PC-3 (cell line): ENCODE data around the gene STARD5. TPM values are rescaled to one million over a fixed set of nuclear protein-coding genes. Genes with fewer than 3 reads are reported as not detected.

ENCODE experiments used
- ATAC-seq: fragments of 200-7000 bp; cut with Tn5 transposase; 2 replicates; pipeline ENCODE4 v1.9.1; 2020; ENCODE audit warnings: mild to moderate bottlenecking, moderate library complexity
- BruUV-seq: library from RNA; stranded (reverse); fragments of 400-500 nt; replicated peaks from 2 replicates; lab custom pipeline; 2021; lab: Mats Ljungman, UMichigan
- CTCF ChIA-PET: fragments of 300-600 bp; sonication (Branson Sonifier 250); formaldehyde crosslinking; loops from one replicate; lab custom pipeline; 2022; ENCODE audit warnings: antibody characterized with exemption; lab: Charles Lee
- POLR2A ChIA-PET: fragments of 300-600 bp; sonication (Branson Sonifier 250); formaldehyde crosslinking; loops from one replicate; lab custom pipeline; 2022; ENCODE audit warnings: antibody characterized with exemption; ENCODE audit not compliant: unreplicated experiment; lab: Charles Lee
- DNase-seq: peaks from one replicate; pipeline ENCODE4 v3.0.0-alpha.2; 2015
- H2AFZ ChIP-seq: fragments of 300-600 bp; sonication (generic); 2 replicates; pipeline ENCODE4 v1.6.0; 2016; ENCODE audit warnings: antibody characterized with exemption, low read length
- H3F3A ChIP-seq: fragments of 300-600 bp; sonication (generic); one replicate; pipeline ENCODE4 v1.6.0; 2017; ENCODE audit warnings: antibody characterized with exemption, low read length, control low read depth, mild to moderate bottlenecking; ENCODE audit not compliant: unreplicated experiment
- H3K27ac ChIP-seq: fragments of 300-600 bp; sonication (generic); 2 replicates; pipeline ENCODE4 v1.5.1; 2016; ENCODE audit warnings: mild to moderate bottlenecking, low read length
- H3K27me3 ChIP-seq: fragments of 300-600 bp; sonication (generic); 2 replicates; pipeline ENCODE4 v1.6.1; 2016; ENCODE audit warnings: low read length, mixed read lengths
- H3K36me3 ChIP-seq: fragments of 300-600 bp; sonication (generic); 2 replicates; pipeline ENCODE4 v1.6.1; 2016; ENCODE audit warnings: low read depth, mixed run types, low read length, mixed read lengths
- H3K4me1 ChIP-seq: fragments of 300-600 bp; sonication (generic); 2 replicates; pipeline ENCODE4 v1.5.1; 2016; ENCODE audit warnings: low read length; ENCODE audit not compliant: insufficient read depth
- H3K4me2 ChIP-seq: fragments of 300-600 bp; sonication (generic); 2 replicates; pipeline ENCODE4 v1.6.0; 2016; ENCODE audit warnings: low read length
- H3K4me3 ChIP-seq: fragments of 300-600 bp; sonication (generic); 2 replicates; pipeline ENCODE4 v1.5.1; 2016; ENCODE audit warnings: mild to moderate bottlenecking, low read length, mixed read lengths
- H3K79me2 ChIP-seq: fragments of 300-600 bp; sonication (generic); 2 replicates; pipeline ENCODE4 v1.6.1; 2017; ENCODE audit warnings: low read length, mixed read lengths
- H3K9ac ChIP-seq: fragments of 300-600 bp; sonication (generic); 2 replicates; pipeline ENCODE4 v1.6.0; 2016; ENCODE audit warnings: mild to moderate bottlenecking, low read length
- H3K9me2 ChIP-seq: fragments of 300-600 bp; sonication (generic); replicated peaks from 2 replicates; pipeline ENCODE4 v1.6.1; 2016; ENCODE audit warnings: mixed run types, low read length, mixed read lengths
- H3K9me3 ChIP-seq: fragments of 300-600 bp; sonication (generic); 2 replicates; pipeline ENCODE4 v1.6.1; 2016; ENCODE audit warnings: low read length, mixed read lengths
- H4K20me1 ChIP-seq: fragments of 300-600 bp; sonication (generic); 2 replicates; pipeline ENCODE4 v1.6.1; 2016; ENCODE audit warnings: low read length, mixed read lengths
- EZH2 ChIP-seq: fragments of 300-600 bp; sonication (generic); IDR thresholded peaks from one replicate; pipeline ENCODE4 v1.6.1; 2017; ENCODE audit warnings: antibody characterized with exemption, mild to moderate bottlenecking, low read length; ENCODE audit not compliant: unreplicated experiment
- EZH2phosphoT487 ChIP-seq: fragments of 300-600 bp; sonication (generic); IDR thresholded peaks from 2 replicates; pipeline ENCODE4 v1.6.1; 2018; ENCODE audit warnings: mild to moderate bottlenecking, antibody characterized with exemption, low read length, borderline replicate concordance
- intact Hi-C: fragments of 100-400 bp; cut with micrococcal nuclease; formaldehyde crosslinking; loops from 2 replicates; pipeline ENCODE4 v1.9.0; 2023
- total RNA-seq: library from RNA; depleted of rRNA; stranded (reverse); fragments of >200 nt; gene quantifications from 2 replicates; pipeline ENCODE4 v1.2.3, GENCODE V29; 2014
- TF ChIP-seq, protein P1 (sequence below): fragments of 300-600 bp; sonication (generic); conservative IDR thresholded peaks from 2 replicates; pipeline ENCODE4 v1.5.1; 2017; ENCODE audit warnings: antibody characterized with exemption, low read depth, mild to moderate bottlenecking, low read length

The STARD5 gene
- total RNA-seq, 1 experiment from 2014 or later: 5.9 TPM

DNA sequence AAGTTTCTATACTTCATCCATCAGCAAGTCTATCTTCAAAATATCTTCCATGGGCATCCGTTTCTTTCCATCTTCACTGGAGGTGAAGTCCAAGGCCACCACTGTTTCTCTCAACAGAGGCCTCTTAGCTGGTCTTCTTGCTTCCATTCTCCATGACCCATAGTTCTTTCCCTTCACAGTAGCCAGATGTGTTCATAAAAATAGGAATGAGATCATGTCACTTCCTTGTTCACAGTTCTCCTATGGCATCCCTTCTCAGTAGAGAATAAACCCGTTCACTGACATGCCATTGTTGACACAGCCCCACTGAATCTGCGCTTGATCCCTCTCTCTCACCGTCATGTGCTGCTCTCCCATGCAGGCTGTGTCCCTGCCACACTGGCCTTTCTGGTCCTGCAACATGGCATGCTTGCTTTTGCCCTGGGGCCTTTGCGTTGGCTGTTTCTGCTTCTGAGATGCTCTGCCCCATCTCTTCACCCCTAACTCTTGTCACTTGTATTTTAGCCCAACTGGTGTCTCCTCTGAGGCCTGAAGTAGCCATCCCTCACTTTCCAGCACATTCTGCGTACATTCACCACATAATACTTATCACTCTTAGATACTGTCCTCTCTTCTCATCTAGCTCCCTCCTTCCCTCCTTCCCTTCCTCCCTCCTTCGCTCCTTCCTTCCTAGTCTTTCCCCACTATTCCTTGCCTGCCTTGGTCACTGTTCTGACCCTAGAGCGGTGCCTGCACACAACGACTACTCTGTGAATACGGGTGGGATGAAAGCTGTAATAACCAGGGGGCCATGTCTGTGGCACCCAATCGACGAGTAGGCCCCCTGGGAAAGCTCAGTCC is 42.0 kb downstream of the STARD5 start:
- H3K9me2 ChIP-seq: no peaks in the 10 kb centered on the region
- no peak overlapping the region for H3K9ac ChIP-seq
- H3K27ac ChIP-seq: no peak overlapping the region
- 0 out of 2 replicates have a peak, but pooled peaks cover 20% of the 10 kb centered on the region for H3K27me3 ChIP-seq
- H2AFZ ChIP-seq: no peak overlapping the region
- TF ChIP-seq, protein P1, sequence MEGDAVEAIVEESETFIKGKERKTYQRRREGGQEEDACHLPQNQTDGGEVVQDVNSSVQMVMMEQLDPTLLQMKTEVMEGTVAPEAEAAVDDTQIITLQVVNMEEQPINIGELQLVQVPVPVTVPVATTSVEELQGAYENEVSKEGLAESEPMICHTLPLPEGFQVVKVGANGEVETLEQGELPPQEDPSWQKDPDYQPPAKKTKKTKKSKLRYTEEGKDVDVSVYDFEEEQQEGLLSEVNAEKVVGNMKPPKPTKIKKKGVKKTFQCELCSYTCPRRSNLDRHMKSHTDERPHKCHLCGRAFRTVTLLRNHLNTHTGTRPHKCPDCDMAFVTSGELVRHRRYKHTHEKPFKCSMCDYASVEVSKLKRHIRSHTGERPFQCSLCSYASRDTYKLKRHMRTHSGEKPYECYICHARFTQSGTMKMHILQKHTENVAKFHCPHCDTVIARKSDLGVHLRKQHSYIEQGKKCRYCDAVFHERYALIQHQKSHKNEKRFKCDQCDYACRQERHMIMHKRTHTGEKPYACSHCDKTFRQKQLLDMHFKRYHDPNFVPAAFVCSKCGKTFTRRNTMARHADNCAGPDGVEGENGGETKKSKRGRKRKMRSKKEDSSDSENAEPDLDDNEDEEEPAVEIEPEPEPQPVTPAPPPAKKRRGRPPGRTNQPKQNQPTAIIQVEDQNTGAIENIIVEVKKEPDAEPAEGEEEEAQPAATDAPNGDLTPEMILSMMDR: no peak
- TF ChIP-seq EZH2 (no peak), EZH2phosphoT487 (no peak)
- H3K4me3 ChIP-seq: no peak overlapping the region
- DNase-seq (no peak), ATAC-seq (no peak)
- no peaks in the 10 kb centered on the region for H3K79me2 ChIP-seq
- no peaks in the 10 kb centered on the region for H3F3A ChIP-seq
- no TSS peak for BruUV-seq
- H4K20me1 ChIP-seq: no peaks in the 10 kb centered on the region
- intact Hi-C loops: no loop called here
- no peak overlapping the region for H3K4me2 ChIP-seq
- ChIA-PET POLR2A (no interaction called here), CTCF (no interaction called here)
- H3K4me1 ChIP-seq: 0 out of 2 replicates have a peak, but pooled peaks cover 8% of the 10 kb centered on the region
- H3K9me3 ChIP-seq: no peaks in the 10 kb centered on the region
- H3K36me3 ChIP-seq: no peaks in the 10 kb centered on the region

GRCh38 chr15:81281456-81281735 is 42.5 kb downstream of the STARD5 start:
- 0 out of 2 replicates have a peak, but pooled peaks cover 8% of the 10 kb centered on the region for H3K4me1 ChIP-seq
- H3F3A ChIP-seq: no peaks in the 10 kb centered on the region
- no peaks in the 10 kb centered on the region for H3K9me3 ChIP-seq
- TF ChIP-seq EZH2 (no peak), EZH2phosphoT487 (no peak)
- TF ChIP-seq, protein P1: no peak
- H2AFZ ChIP-seq: no peak overlapping the region
- no peak overlapping the region for H3K4me2 ChIP-seq
- ATAC-seq (no peak), DNase-seq (no peak)
- H3K27me3 ChIP-seq: peaks cover 20% of the 10 kb centered on the region; the same call in 1 of the 2 replicates
- H3K4me3 ChIP-seq: no peak overlapping the region
- H4K20me1 ChIP-seq: no peaks in the 10 kb centered on the region
- no TSS peak for BruUV-seq
- ChIA-PET CTCF (no interaction called here), POLR2A (no interaction called here)
- no peaks in the 10 kb centered on the region for H3K9me2 ChIP-seq
- H3K27ac ChIP-seq: no peak overlapping the region
- intact Hi-C loops: no loop called here
- no peaks in the 10 kb centered on the region for H3K36me3 ChIP-seq
- H3K9ac ChIP-seq: no peak overlapping the region
- H3K79me2 ChIP-seq: no peaks in the 10 kb centered on the region
